H54 (cell line): ENCODE data around the gene PLN.

Source experiments
- DNase-seq: peaks from one replicate; pipeline ENCODE4 v3.0.0; 2011; ENCODE audit warnings: low spot score, mixed read lengths; ENCODE audit not compliant: insufficient read length
- FAIRE-seq: peaks from 3 replicates; lab custom pipeline; 2011; peaks lifted over from hg19 to GRCh38; lab: Jason Lieb, UNC
- POLR2A ChIP-seq: IDR thresholded peaks from 2 replicates; pipeline ENCODE4 v1.6.1; 2011; ENCODE audit warnings: low read depth, mild to moderate bottlenecking, low read length

PLN gene

DNA sequence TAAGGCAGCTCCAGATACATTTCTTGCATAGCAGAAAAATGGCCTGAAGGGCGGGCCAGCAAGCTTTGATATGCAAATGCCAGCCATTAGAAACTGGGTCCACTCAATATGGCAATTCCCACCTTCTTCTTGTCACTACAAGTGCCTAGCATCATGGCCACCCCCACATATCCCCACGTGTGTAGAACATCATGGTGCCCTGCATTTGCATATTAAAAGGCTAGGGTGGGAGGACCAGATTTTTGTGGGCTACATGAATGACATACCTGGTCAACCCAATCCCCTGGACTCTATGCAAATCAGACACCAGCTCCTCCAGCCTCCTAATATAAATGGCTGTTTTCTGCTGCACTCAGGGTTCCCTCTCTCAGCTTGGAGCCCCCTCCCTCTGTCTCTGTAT lies 31.7 kb downstream of the PLN start:
- DNase-seq (no peak), FAIRE-seq (no peak)
- TF ChIP-seq POLR2A, result no peak

DNA sequence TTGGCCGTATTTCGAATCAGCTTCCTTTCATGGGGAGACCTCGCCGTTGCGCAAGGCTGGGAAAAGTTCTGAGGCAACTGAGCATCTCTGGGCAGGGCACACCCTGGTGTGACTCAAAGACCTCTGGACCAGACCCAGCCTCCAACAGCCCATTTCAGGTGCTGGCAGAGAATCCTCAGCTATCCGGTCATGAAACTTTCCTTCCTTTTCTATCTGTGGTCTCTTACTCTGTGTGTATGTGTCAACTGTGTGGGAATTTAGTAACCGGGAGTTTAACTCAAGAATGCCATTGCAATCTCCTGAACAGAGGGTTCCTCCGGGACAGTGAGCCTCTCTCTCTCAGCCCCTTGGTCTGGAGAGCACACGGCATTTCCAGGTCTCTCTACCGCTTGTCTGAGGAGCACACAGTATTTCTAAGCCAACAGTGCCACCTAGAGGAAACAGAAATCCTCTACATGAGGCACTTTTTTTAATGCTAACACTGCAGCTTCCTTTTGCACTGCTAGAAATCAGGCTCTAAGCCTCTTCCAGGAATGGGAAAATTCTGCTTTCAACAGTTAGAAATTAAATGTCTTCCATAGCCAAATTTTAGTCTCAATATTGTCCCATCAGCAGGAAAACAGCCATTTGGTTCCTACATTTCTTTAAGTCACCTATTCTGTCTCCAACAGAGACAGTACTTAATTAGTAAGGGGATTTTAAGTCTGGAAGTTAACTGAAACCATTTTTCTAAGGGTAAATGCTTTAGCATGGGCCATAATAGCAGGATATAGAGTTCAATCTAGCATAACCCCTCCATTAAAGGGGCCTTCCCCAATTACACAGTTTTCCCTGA lies 32.7 kb downstream of the PLN start:
- no peak for TF ChIP-seq POLR2A
- FAIRE-seq, result no peak
- no peak for DNase-seq

- TF ChIP-seq POLR2A, result no peak
- no peak for DNase-seq
- FAIRE-seq, result no peak
Measured at GRCh38 chr6:118581489-118581959, 33.4 kb downstream of the PLN start.

GRCh38 chr6:118584911-118585310 lies 36.8 kb downstream of the PLN start:
- DNase-seq, result no peak
- FAIRE-seq, result no peak
- no peak for TF ChIP-seq POLR2A

GRCh38 chr6:118586746-118587485 lies 38.8 kb downstream of the PLN start:
- TF ChIP-seq POLR2A, result no peak
- no peak for DNase-seq
- no peak for FAIRE-seq

DNA sequence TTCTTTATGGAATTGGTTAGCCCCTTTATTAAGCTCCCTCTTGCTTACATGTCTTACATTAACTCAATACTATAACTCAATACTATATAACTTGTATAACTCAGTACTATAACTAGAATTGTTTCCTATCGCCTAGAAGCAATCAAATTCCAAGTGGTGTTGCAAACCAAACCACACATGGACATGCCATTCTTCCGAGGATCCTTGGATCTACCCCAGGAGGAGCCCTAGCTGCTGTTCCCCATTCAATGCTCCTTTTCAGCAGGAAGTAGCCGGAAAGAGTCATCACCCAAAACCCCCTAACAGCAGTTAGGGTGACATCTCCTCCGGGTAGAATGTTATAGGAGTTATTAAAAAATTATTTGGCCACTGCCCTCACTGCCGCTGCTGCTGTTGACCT lies 40.5 kb downstream of the PLN start:
- no peak for FAIRE-seq
- no peak for TF ChIP-seq POLR2A
- DNase-seq, result no peak

GRCh38 chr6:118589186-118589585 lies 41.1 kb downstream of the PLN start:
- no peak for TF ChIP-seq POLR2A
- no peak for FAIRE-seq
- DNase-seq, result no peak

GRCh38 chr6:118589649-118590365 lies 41.7 kb downstream of the PLN start:
- FAIRE-seq (no peak), DNase-seq (no peak)
- TF ChIP-seq POLR2A, result no peak

GRCh38 chr6:118591897-118592296 lies 43.8 kb downstream of the PLN start:
- FAIRE-seq, result no peak

DNA sequence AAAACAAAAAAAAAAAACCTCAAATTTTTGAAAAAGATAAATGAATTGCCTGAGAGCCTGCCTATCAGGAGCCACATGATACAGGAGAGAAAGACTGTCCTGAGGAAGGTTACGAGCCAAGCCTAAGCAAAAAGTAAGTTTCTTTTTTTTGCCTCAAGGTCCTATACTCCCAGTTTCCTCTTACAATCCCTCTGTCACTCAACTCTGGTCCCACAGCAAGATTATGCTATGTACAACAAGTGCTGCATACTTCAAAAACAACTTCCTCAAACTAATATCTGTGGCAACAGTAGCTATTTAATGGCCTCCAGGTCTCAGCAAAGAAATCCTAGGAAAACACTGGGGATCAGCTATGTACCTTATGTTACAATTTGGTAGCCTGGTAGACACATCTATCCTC lies 46.8 kb downstream of the PLN start:
- FAIRE-seq, result no peak
- no peak for DNase-seq
- TF ChIP-seq POLR2A, result no peak

More at GRCh38 chr6:118591897-118592296, 43.8 kb downstream of the PLN start:
- DNase-seq, result no peak
- no peak for TF ChIP-seq POLR2A

GRCh38 chr6:118596774-118597320 lies 48.8 kb downstream of the PLN start:
- DNase-seq, result no peak
- no peak for TF ChIP-seq POLR2A
- FAIRE-seq, result no peak

- no peak for TF ChIP-seq POLR2A
- FAIRE-seq, result no peak
- no peak for DNase-seq
Measured at GRCh38 chr6:118597636-118598035, 49.5 kb downstream of the PLN start.

- no peak for TF ChIP-seq POLR2A
- no peak for DNase-seq
- no peak for FAIRE-seq
Measured at GRCh38 chr6:118598324-118598723, 50.2 kb downstream of the PLN start.
